ENCODE results near the gene BRI3BP. TPM values are rescaled to one million over a fixed set of nuclear protein-coding genes. Genes with fewer than 3 reads are reported as not detected.
A peak's percentile ranks its signal among the peaks of the same experiment; 100 is the strongest.
"Not testable (repeated sequence)": the region's sequence is repeated elsewhere in the genome, so short reads cannot be mapped to it uniquely, and the experiment has no call there.

BRI3BP gene
- total RNA-seq, 4 donors from 2014 or later: 6.7 to 19.2 (median 12.1) TPM

- 87% methylated on average over 5 of the region's 5 CpGs for WGBS, 2 donors
- intact Hi-C loops (cut with DNase I; ENCODE audit: low total_unique reads): no loop called here
- H3K4me3 ChIP-seq (ENCODE audit: low read depth, poor library complexity, severe bottlenecking): no peak overlapping the region
- DNase-seq (ENCODE audit: low spot score in 2 of 2): no peak
- no peak for TF ChIP-seq POLR2A (IDR thresholded peaks at IDR 0.05)
- TF ChIP-seq CTCF (IDR thresholded peaks at IDR 0.05): no peak
Observed at GRCh38 chr12:125057708-125058107, 64.3 kb downstream of the BRI3BP start.

DNA sequence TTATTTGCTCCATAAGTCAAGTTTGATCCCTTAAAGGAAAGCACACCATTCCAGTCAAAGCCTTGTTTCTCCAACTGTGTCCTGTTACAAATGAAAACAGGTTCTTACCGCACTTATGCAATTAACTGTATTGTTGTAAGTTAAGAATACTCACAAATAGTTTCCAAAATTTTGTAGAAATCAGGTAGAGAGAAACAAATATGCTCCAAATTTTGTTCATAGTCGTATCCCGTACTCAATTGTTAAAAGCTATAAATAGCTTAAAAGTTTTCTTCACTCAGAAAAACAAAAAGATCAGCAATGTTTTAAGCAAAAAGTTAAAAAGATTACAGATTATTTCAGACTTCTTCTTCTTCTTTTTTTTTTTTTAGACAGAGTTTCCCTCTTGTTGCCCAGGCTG is 67.8 kb downstream of the BRI3BP start:
- 95 to 96% methylated on average over 3 of the region's 3 CpGs for WGBS, 2 donors
- no peak for DNase-seq (ENCODE audit: low spot score in 2 of 2)
- intact Hi-C loops (cut with DNase I; ENCODE audit: low total_unique reads): no loop called here
- no peak overlapping the region for H3K4me3 ChIP-seq (ENCODE audit: low read depth, poor library complexity, severe bottlenecking)
- no peak for TF ChIP-seq CTCF (IDR thresholded peaks at IDR 0.05)
- TF ChIP-seq POLR2A (IDR thresholded peaks at IDR 0.05): no peak

DNA sequence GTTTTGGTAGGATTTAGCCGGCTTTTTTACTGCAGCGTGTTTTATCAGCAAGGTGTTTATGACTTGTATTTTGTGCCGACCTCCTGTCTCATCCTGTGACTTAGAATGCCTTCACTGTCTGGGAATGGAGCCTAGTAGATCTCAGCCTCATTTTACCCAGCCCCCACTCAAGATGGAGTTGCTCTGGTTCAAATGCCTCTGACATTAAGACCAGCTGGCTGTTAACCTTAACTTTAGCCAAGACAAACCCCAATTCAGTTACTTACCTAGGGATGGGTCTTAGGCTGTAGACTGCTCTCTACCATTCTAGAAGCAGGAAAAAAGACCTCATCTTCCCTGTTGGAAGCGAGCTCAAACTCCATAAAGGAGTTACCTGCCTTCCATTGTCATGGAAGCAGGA is 70.1 kb downstream of the BRI3BP start:
- intact Hi-C loops (cut with DNase I; ENCODE audit: low total_unique reads); DNase-seq (ENCODE audit: low spot score in 2 of 2); H3K4me3 ChIP-seq (ENCODE audit: low read depth, poor library complexity, severe bottlenecking): not testable (repeated sequence)
- WGBS, 2 donors: 84 to 91% methylated on average over 4 of the region's 4 CpGs

DNA sequence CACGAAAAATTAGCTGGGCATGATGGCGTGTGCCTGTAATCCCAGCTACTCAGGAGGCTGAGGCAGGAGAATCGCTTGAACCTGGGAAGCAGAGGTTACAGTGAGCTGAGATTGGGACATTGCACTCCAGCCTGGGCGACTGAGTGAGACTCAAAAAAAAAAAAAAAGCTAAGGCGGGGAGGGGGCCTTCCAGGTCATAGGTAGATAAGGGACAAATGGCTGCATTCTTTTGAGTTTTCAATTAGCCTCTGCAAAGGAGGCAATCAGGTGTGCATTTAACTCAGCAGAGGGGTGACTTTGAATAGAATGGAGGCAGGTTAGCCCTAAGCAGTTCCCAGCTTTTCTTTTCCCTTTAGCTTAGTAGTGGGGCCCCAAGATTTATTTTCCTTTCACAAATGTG is 71.0 kb downstream of the BRI3BP start:
- 58 to 73% methylated on average over 5 of the region's 5 CpGs for WGBS, 2 donors
- DNase-seq (ENCODE audit: low spot score in 2 of 2): no peak
- intact Hi-C loops (cut with DNase I; ENCODE audit: low total_unique reads): no loop called here
- TF ChIP-seq POLR2A (IDR thresholded peaks at IDR 0.05) (no peak), CTCF (IDR thresholded peaks at IDR 0.05) (no peak)
- no peak overlapping the region for H3K4me3 ChIP-seq (ENCODE audit: low read depth, poor library complexity, severe bottlenecking)

DNA sequence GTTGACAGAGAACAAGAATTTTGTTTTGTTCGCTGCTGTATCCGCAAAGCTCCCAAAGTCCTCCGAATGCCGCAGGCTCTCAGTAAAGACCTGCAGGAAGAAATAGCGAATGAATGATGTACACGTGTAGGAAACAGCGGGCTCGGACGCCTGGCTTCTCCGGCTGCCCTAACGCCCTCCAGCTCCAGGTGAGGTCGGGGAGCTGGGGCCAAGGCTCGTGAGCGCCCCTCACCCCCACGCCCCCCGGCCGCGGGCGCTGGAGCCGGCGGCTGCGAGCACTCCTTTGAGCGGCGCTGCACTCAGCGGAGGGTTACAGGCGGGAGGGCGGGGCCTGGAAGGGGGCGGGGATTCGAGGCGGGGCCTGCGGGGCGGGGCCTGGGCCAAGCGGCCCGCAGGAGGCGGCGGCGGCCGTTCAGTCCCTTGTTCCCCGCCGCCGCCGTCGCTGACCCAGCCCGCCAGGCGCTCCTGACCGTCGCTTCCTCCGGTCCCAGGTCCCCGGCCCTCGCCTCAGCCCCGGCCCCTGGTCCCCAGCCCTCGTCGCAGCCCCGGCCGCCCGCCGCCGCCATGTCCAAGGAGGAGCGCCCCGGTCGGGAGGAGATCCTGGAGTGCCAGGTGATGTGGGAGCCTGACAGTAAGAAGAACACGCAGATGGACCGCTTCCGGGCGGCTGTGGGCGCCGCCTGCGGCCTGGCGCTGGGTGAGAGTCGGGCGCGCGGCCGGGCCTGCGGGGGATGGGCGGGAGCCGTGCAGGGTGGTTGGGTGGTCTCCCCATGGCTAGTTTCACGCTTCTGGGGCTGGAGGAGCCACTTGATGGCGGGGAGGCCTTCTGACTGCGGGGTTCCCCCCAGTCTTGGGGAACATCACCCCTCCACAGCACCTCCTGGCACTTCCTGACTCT is 71.8 kb downstream of the BRI3BP start, which contains the start of gene AACS:
Gene AACS, plus strand, starts transcription at position 415 of the 898 bp plus-strand sequence. Its CDS starts 150 bp downstream, at position 565.
- WGBS, 2 donors: 0 to 1% methylated on average over 32 to 47 of the region's 80 CpGs
- H3K4me3 ChIP-seq (ENCODE audit: low read depth, poor library complexity, severe bottlenecking): peak within 1 kb of the TSS; percentile 84
- TF ChIP-seq CTCF (IDR thresholded peaks at IDR 0.05): no peak
- no peak for TF ChIP-seq POLR2A (IDR thresholded peaks at IDR 0.05)
- peak; percentile 49 to 95 for DNase-seq (ENCODE audit: low spot score in 2 of 2)
- intact Hi-C loops (cut with DNase I; ENCODE audit: low total_unique reads): no loop called here

DNA sequence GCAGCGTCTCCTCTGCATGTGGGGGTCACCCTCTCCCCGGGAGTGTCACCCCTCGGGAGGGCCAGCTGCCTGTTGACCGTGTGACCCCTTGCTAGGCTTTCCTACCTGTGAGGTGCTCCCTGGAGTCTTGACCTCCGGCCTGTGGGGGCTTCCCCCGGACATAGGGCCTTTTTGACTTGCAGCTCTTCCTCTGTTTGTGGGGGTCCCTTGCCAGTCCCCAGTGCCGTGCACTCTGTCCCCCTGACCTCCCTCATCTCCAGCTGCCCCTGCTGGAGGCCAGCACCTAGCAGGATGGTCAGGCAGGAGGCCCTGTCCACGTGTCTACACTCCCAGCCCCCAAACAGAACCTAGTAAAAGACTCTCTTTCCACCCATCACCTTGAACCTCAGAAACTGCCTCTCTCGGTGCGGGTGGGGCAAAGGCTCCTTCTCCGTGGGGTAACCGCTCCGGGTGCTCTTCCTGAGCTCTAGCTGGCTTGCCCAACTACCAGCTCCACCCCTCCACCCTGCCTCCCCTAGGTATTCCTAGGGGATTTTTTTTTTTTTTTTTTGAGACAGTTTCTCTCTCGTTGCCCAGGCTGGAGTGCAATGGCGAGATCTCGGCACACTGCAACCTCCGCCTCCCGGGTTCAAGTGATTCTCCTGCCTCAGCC is 72.6 kb downstream of the BRI3BP start:
- intact Hi-C loops (cut with DNase I; ENCODE audit: low total_unique reads): no loop called here
- peak overlapping the region; percentile 84 for H3K4me3 ChIP-seq (ENCODE audit: low read depth, poor library complexity, severe bottlenecking)
- no peak for TF ChIP-seq CTCF (IDR thresholded peaks at IDR 0.05)
- no peak for TF ChIP-seq POLR2A (IDR thresholded peaks at IDR 0.05)
- WGBS, 2 donors: 38 to 46% methylated on average over 17 to 18 of the region's 18 CpGs
- DNase-seq (ENCODE audit: low spot score in 2 of 2): no peak

Measured in lower leg skin (tissue), 4 donors.